ENCODE measurements around the gene RAF1.

GRCh38 chr3:12706504-12707253, 42.8 kb upstream of the RAF1 start:
- TF ChIP-seq POLR2AphosphoS5 (IDR thresholded peaks at IDR 0.05; ENCODE audit: borderline replicate concordance, low read depth, low read length) (no peak), EZH2 (IDR thresholded peaks at IDR 0.05) (no peak), FOXP2 (optimal IDR thresholded peaks at IDR 0.05; ENCODE audit: control extremely low read depth, extremely low read length, insufficient read depth) (no peak)

Measured in SK-N-MC (cell line).